Occipital lobe (tissue), 2 donors: ENCODE data around the gene SFT2D1. TPM values are rescaled to one million over a fixed set of nuclear protein-coding genes. Genes with fewer than 3 reads are reported as not detected.
"Not testable (repeated sequence)": the region's sequence is repeated elsewhere in the genome, so short reads cannot be mapped to it uniquely, and the experiment has no call there.

Experiments used
- DNase-seq: peaks from one replicate; lab custom pipeline; 2025; lab: John Stamatoyannopoulos, UW
- total RNA-seq: library from RNA; depleted of rRNA; stranded (reverse); fragments of >200 nt; gene quantifications from one replicate; pipeline ENCODE4 v1.2.3, GENCODE V29; 2014

SFT2D1 gene
- 24.2 TPM for total RNA-seq

- DNase-seq = peak; percentile 79
These were observed at the start of gene SFT2D1 for GRCh38 chr6:166342349-166343149. Gene SFT2D1 (minus strand): TSS chr6:166342545. CDS start chr6:166342481, 64 bp downstream.

GRCh38 chr6:166389119-166389518, 46.8 kb upstream of the SFT2D1 start:
- no peak for DNase-seq

- DNase-seq = no peak
These were observed 46.1 kb upstream of the SFT2D1 start for GRCh38 chr6:166388290-166389004.

- no peak for DNase-seq
These were observed 45.4 kb upstream of the SFT2D1 start for GRCh38 chr6:166387642-166388289.

- not testable (repeated sequence) for DNase-seq
These were observed 44.8 kb upstream of the SFT2D1 start for GRCh38 chr6:166387098-166387497.

GRCh38 chr6:166386111-166386510, 43.8 kb upstream of the SFT2D1 start:
- DNase-seq = no peak

- DNase-seq = not testable (repeated sequence)
These were observed 41.5 kb upstream of the SFT2D1 start for GRCh38 chr6:166383802-166384363.

- peak; percentile 95 for DNase-seq
These were observed 40.8 kb upstream of the SFT2D1 start, which contains the start of gene MPC1 for GRCh38 chr6:166382933-166383801. Gene MPC1 (minus strand): TSS chr6:166382940. CDS start chr6:166382876, 64 bp downstream.

GRCh38 chr6:166382500-166382932, 40.2 kb upstream of the SFT2D1 start:
- DNase-seq = no peak

- DNase-seq = peak; percentile 55
These were observed 39.6 kb upstream of the SFT2D1 start for GRCh38 chr6:166381733-166382499.

GRCh38 chr6:166381381-166381732, 39.0 kb upstream of the SFT2D1 start:
- no peak for DNase-seq

GRCh38 chr6:166379800-166380199, 37.5 kb upstream of the SFT2D1 start:
- no peak for DNase-seq

GRCh38 chr6:166379103-166379586, 36.8 kb upstream of the SFT2D1 start:
- DNase-seq = no peak

GRCh38 chr6:166377721-166378120, 35.4 kb upstream of the SFT2D1 start:
- DNase-seq = no peak

GRCh38 chr6:166375013-166375412, 32.7 kb upstream of the SFT2D1 start:
- DNase-seq = no peak

GRCh38 chr6:166370489-166370888, 28.1 kb upstream of the SFT2D1 start:
- no peak for DNase-seq

- DNase-seq = no peak
These were observed 27.4 kb upstream of the SFT2D1 start for GRCh38 chr6:166369782-166370181.

- DNase-seq = no peak
These were observed 24.6 kb upstream of the SFT2D1 start for GRCh38 chr6:166366921-166367320.

GRCh38 chr6:166365806-166366205, 23.5 kb upstream of the SFT2D1 start:
- DNase-seq = no peak

GRCh38 chr6:166365221-166365620, 22.9 kb upstream of the SFT2D1 start:
- DNase-seq = no peak
